ENCODE results near the gene CD274. TPM values are rescaled to one million over a fixed set of nuclear protein-coding genes. Genes with fewer than 3 reads are reported as not detected.
"Not testable (repeated sequence)": the region's sequence is repeated elsewhere in the genome, so short reads cannot be mapped to it uniquely, and the experiment has no call there.

The CD274 gene
- total RNA-seq, 4 donors from 2014 or later: 0.80 to 2.9 (median 1.2) TPM; not detected in 1

- 73 to 80% methylated on average over 2 of the region's 2 CpGs for WGBS, 2 donors (ENCODE audit: low coverage in 1 of 2)
- intact Hi-C loops (cut with DNase I; ENCODE audit: low total_unique reads): no loop called here
Measured at GRCh38 chr9:5443850-5444249, 6.5 kb upstream of the CD274 start.

GRCh38 chr9:5445096-5445495, 5.2 kb upstream of the CD274 start:
- in situ Hi-C loops (cut with MboI; ENCODE audit: low pct_ligation_motif_present in 1 of 4, low pct_unique_long_range_greater_than_20kb in 1 of 4, low sequenced_read_pairs in 3 of 4): loop anchor here in 3 of 4 donors (25.0 kb wide), 4 partner anchors 167 to 683 kb away; partner anchors contain the start of genes INSL6 (in 1 of the 3) and JAK2 (in 1 of the 3)
- intact Hi-C loops (cut with DNase I; ENCODE audit: low total_unique reads); H3K4me3 ChIP-seq; H3K9me3 ChIP-seq; H3K36me3 ChIP-seq; H3K27me3 ChIP-seq; DNase-seq; H3K27ac ChIP-seq: not testable (repeated sequence)
- peaks cover 0 to 11% (median 0%) of the 10 kb centered on the region in 4 donors for H3K4me1 ChIP-seq
- 88% methylated on average over 4 of the region's 4 CpGs; no CpG with 5 or more reads in 1 of the 2 donors for WGBS, 2 donors (ENCODE audit: low coverage in 1 of 2)

More at GRCh38 chr9:5443850-5444249, 6.5 kb upstream of the CD274 start:
- Histone ChIP-seq H3K4me1 (no peaks in the 10 kb centered on the region), H3K36me3 (no peaks in the 10 kb centered on the region), H3K27ac (no peak overlapping the region), H3K27me3 (no peaks in the 10 kb centered on the region), H3K9me3 (no peaks in the 10 kb centered on the region), H3K4me3 (no peak overlapping the region)
- in situ Hi-C loops (cut with MboI; ENCODE audit: low pct_ligation_motif_present in 1 of 4, low pct_unique_long_range_greater_than_20kb in 1 of 4, low sequenced_read_pairs in 3 of 4): loop anchor here in 3 of 4 donors (25.0 kb wide), 4 partner anchors 168 to 682 kb away; partner anchors contain the start of genes INSL6 (in 1 of the 3) and JAK2 (in 1 of the 3)
- TF ChIP-seq EP300 (IDR thresholded peaks at IDR 0.05; ENCODE audit: low read depth): no peak
- TF ChIP-seq POLR2A (IDR thresholded peaks at IDR 0.05): no peak
- TF ChIP-seq POLR2AphosphoS5 (IDR thresholded peaks at IDR 0.05): no peak
- no peak for TF ChIP-seq CTCF (IDR thresholded peaks at IDR 0.05)
- no peak for DNase-seq

- Histone ChIP-seq H3K4me3 (no peak overlapping the region), H3K4me1 (peaks cover 0 to 12% (median under 1%) of the 10 kb centered on the region in 4 donors), H3K27me3 (no peaks in the 10 kb centered on the region), H3K27ac (no peak overlapping the region), H3K36me3 (no peaks in the 10 kb centered on the region), H3K9me3 (no peaks in the 10 kb centered on the region)
- in situ Hi-C loops (cut with MboI; ENCODE audit: low pct_ligation_motif_present in 1 of 4, low pct_unique_long_range_greater_than_20kb in 1 of 4, low sequenced_read_pairs in 3 of 4): loop anchor here in 3 of 4 donors (25.0 kb wide), 4 partner anchors 166 to 684 kb away; partner anchors contain the start of genes INSL6 (in 1 of the 3) and JAK2 (in 1 of the 3)
- intact Hi-C loops (cut with DNase I; ENCODE audit: low total_unique reads): no loop called here
- no peak for DNase-seq
- TF ChIP-seq POLR2A (IDR thresholded peaks at IDR 0.05): no peak
- TF ChIP-seq CTCF (IDR thresholded peaks at IDR 0.05): no peak
- no peak for TF ChIP-seq EP300 (IDR thresholded peaks at IDR 0.05; ENCODE audit: low read depth)
- no peak for TF ChIP-seq POLR2AphosphoS5 (IDR thresholded peaks at IDR 0.05)
Measured at GRCh38 chr9:5445886-5446285, 4.5 kb upstream of the CD274 start.

- no peak overlapping the region for H3K4me3 ChIP-seq
- H3K27me3 ChIP-seq: no peaks in the 10 kb centered on the region
- H3K36me3 ChIP-seq: no peaks in the 10 kb centered on the region
- no peak for DNase-seq
- TF ChIP-seq POLR2A (IDR thresholded peaks at IDR 0.05) (no peak), EP300 (IDR thresholded peaks at IDR 0.05; ENCODE audit: low read depth) (no peak), CTCF (IDR thresholded peaks at IDR 0.05) (no peak), POLR2AphosphoS5 (IDR thresholded peaks at IDR 0.05) (no peak)
- WGBS, 2 donors (ENCODE audit: low coverage in 1 of 2): 70 to 75% methylated on average over 3 of the region's 3 CpGs
- H3K27ac ChIP-seq: no peak overlapping the region
- H3K9me3 ChIP-seq: no peaks in the 10 kb centered on the region
- peaks cover 0 to 20% (median 4%) of the 10 kb centered on the region in 4 donors for H3K4me1 ChIP-seq
- in situ Hi-C loops (cut with MboI; ENCODE audit: low pct_ligation_motif_present in 1 of 4, low pct_unique_long_range_greater_than_20kb in 1 of 4, low sequenced_read_pairs in 3 of 4): loop anchor here in 3 of 4 donors (25.0 kb wide), 4 partner anchors 166 to 684 kb away; partner anchors contain the start of genes INSL6 (in 1 of the 3) and JAK2 (in 1 of the 3)
- intact Hi-C loops (cut with DNase I; ENCODE audit: low total_unique reads): no loop called here
Measured at GRCh38 chr9:5446451-5447236, 3.7 kb upstream of the CD274 start.

Data from transverse colon (tissue), 4 donors.